HUES64 (cell line): ENCODE measurements around the gene RNF7.

ENCODE experiments used
- H3K27ac ChIP-seq: 2 replicates; pipeline ENCODE4 v1.7.0; 2013; ENCODE audit warnings: low read depth, low read length, inconsistent platforms
- H3K27me3 ChIP-seq: 2 replicates; pipeline ENCODE4 v1.6.1; 2013; ENCODE audit warnings: mild to moderate bottlenecking, low read length; ENCODE audit not compliant: insufficient read depth
- H3K36me3 ChIP-seq: 2 replicates; pipeline ENCODE4 v1.6.1; 2013; ENCODE audit warnings: mild to moderate bottlenecking, low read length; ENCODE audit not compliant: insufficient read depth
- H3K4me1 ChIP-seq: 2 replicates; pipeline ENCODE4 v1.6.1; 2013; ENCODE audit warnings: mild to moderate bottlenecking, low read length, moderate library complexity; ENCODE audit not compliant: insufficient read depth
- H3K4me3 ChIP-seq: 2 replicates; pipeline ENCODE4 v1.5.1; 2013; ENCODE audit warnings: mild to moderate bottlenecking, low read length, moderate library complexity
- H3K9ac ChIP-seq: 2 replicates; pipeline ENCODE4 v1.6.1; 2013; ENCODE audit warnings: mild to moderate bottlenecking, low read depth, low read length
- H3K9me3 ChIP-seq: 2 replicates; pipeline ENCODE4 v1.6.1; 2013; ENCODE audit warnings: low read depth, low read length; ENCODE audit not compliant: insufficient read depth
- WGBS: fragments of 150-250, 120-280 bp; methylation state at CpG from one replicate; pipeline ENCODE4 v1.1.7; 2013; ENCODE audit warnings: missing lambda C conversion rate; 5-methylcytosine and 5-hydroxymethylcytosine counted together

Gene RNF7

GRCh38 chr3:141795276-141795675 is 57.2 kb downstream of the RNF7 start:
- Histone ChIP-seq H3K9me3 (no peaks in the 10 kb centered on the region), H3K27ac (no peak overlapping the region), H3K9ac (no peak overlapping the region), H3K4me3 (no peak overlapping the region), H3K4me1 (peaks cover 21% of the 10 kb centered on the region), H3K36me3 (no peaks in the 10 kb centered on the region), H3K27me3 (peaks cover 25% of the 10 kb centered on the region)
- 83% methylated on average over 4 of the region's 4 CpGs for WGBS

- Histone ChIP-seq H3K4me1 (peaks cover 21% of the 10 kb centered on the region), H3K9me3 (no peaks in the 10 kb centered on the region), H3K4me3 (no peak overlapping the region), H3K27ac (no peak overlapping the region), H3K27me3 (peaks cover 25% of the 10 kb centered on the region), H3K9ac (no peak overlapping the region), H3K36me3 (no peaks in the 10 kb centered on the region)
- WGBS, result 92% methylated on average over 5 of the region's 5 CpGs
Measured at GRCh38 chr3:141795741-141796080, 57.6 kb downstream of the RNF7 start.

GRCh38 chr3:141796081-141796888 is 58.2 kb downstream of the RNF7 start:
- Histone ChIP-seq H3K4me3 (no peak overlapping the region), H3K9ac (no peak overlapping the region), H3K27ac (no peak overlapping the region), H3K27me3 (peaks cover 25% of the 10 kb centered on the region), H3K36me3 (no peaks in the 10 kb centered on the region), H3K9me3 (no peaks in the 10 kb centered on the region), H3K4me1 (peaks cover 21% of the 10 kb centered on the region)
- WGBS, result 91% methylated on average over 11 of the region's 11 CpGs
